GM12878 (cell line): ENCODE measurements around the gene ATP2A1. TPM values are rescaled to one million over a fixed set of nuclear protein-coding genes. Genes with fewer than 3 reads are reported as not detected.

Source experiments
- ATAC-seq: fragments of 200-7000 bp; cut with Tn5 transposase; 3 replicates; pipeline ENCODE4 v1.9.1; 2020; ENCODE audit warnings: mild to moderate bottlenecking, moderate library complexity
- BruUV-seq: library from RNA; stranded (reverse); fragments of 400-500 nt; replicated peaks from 2 replicates; lab custom pipeline; 2021; lab: Mats Ljungman, UMichigan
- CTCF ChIA-PET: fragments of 300-600 bp; sonication (Branson Sonifier 250); formaldehyde crosslinking; extraction: SDS; loops from one replicate; lab custom pipeline; 2021; ENCODE audit warnings: inconsistent platforms; lab: Yijun Ruan, JAX
- POLR2A ChIA-PET: fragments of 350-600 bp; formaldehyde crosslinking; extraction: SDS; loops from one replicate; lab custom pipeline; 2021; ENCODE audit warnings: inconsistent platforms; lab: Charles Lee
- RAD21 ChIA-PET: fragments of 300-600 bp; sonication (Branson Sonifier 250); formaldehyde crosslinking; loops from one replicate; lab custom pipeline; 2023; ENCODE audit warnings: antibody characterized with exemption; ENCODE audit not compliant: unreplicated experiment; lab: Charles Lee
- SMC1A ChIA-PET: fragments of 300-600 bp; sonication (Branson Sonifier 250); formaldehyde crosslinking; loops from one replicate; lab custom pipeline; 2023; ENCODE audit not compliant: unreplicated experiment, uncharacterized antibody; lab: Charles Lee
- DNase-seq: peaks from one replicate; pipeline ENCODE4 v3.0.0-alpha.2; 2011; ENCODE audit warnings: low read depth, low spot score
- FAIRE-seq: peaks from 3 replicates; lab custom pipeline; 2011; peaks lifted over from hg19 to GRCh38; lab: Jason Lieb, UNC
- H2AFZ ChIP-seq: 2 replicates; pipeline ENCODE4 v1.6.0; 2011; ENCODE audit warnings: low read depth, low read length, control low read depth; ENCODE audit not compliant: control insufficient read depth
- H3K27ac ChIP-seq: 2 replicates; pipeline ENCODE4 v1.5.1; 2011; ENCODE audit warnings: control low read depth; ENCODE audit not compliant: control insufficient read depth, insufficient read depth
- H3K27me3 ChIP-seq, 2 experiments: replicated peaks in 1 of 2; 2 replicates each; pipeline versions ENCODE4 v1.6.0 to v1.6.1; 2011; ENCODE audit warnings: low read length in 1 of 2; ENCODE audit not compliant: control insufficient read depth in 2 of 2, insufficient read depth in 2 of 2
- H3K36me3 ChIP-seq, 2 experiments: 2 replicates each; pipeline ENCODE4 v1.5.1; 2011; ENCODE audit warnings: low read length in 1 of 2; ENCODE audit not compliant: control insufficient read depth in 2 of 2, insufficient read depth in 2 of 2
- H3K4me1 ChIP-seq: 2 replicates; pipeline ENCODE4 v1.6.1; 2011; ENCODE audit warnings: mild to moderate bottlenecking, low read length, moderate library complexity, mixed read lengths; ENCODE audit not compliant: control insufficient read depth, insufficient read depth
- H3K4me2 ChIP-seq: 2 replicates; pipeline ENCODE4 v1.6.0; 2011; ENCODE audit warnings: control low read depth; ENCODE audit not compliant: control insufficient read depth, insufficient read depth
- H3K4me3 ChIP-seq: fragments of 200-600 bp; sonication (generic); 2 replicates; pipeline ENCODE4 v1.5.1; 2016
- H3K79me2 ChIP-seq: 2 replicates; pipeline ENCODE4 v1.6.0; 2011; ENCODE audit warnings: low read length; ENCODE audit not compliant: control insufficient read depth, insufficient read depth
- H3K9ac ChIP-seq: 2 replicates; pipeline ENCODE4 v1.8.0; 2011; ENCODE audit warnings: low read length, control low read depth, mixed read lengths; ENCODE audit not compliant: control insufficient read depth, insufficient read depth
- H3K9me3 ChIP-seq: replicated peaks from 3 replicates; pipeline ENCODE4 v1.5.1; 2011; ENCODE audit warnings: mild to moderate bottlenecking, low read length; ENCODE audit not compliant: control insufficient read depth, insufficient read depth
- H4K20me1 ChIP-seq: 2 replicates; pipeline ENCODE4 v1.6.0; 2011; ENCODE audit not compliant: control insufficient read depth, insufficient read depth
- CREB1 ChIP-seq: IDR thresholded peaks from 2 replicates; pipeline ENCODE4 v1.6.1; 2012; ENCODE audit warnings: low read depth, mild to moderate bottlenecking, inconsistent platforms
- CREM ChIP-seq: IDR thresholded peaks from 2 replicates; pipeline ENCODE4 v1.6.1; 2014; ENCODE audit warnings: antibody characterized with exemption, low read depth
- JUND ChIP-seq: IDR thresholded peaks from 2 replicates; pipeline ENCODE4 v1.6.1; 2012; ENCODE audit warnings: low read depth, mild to moderate bottlenecking, low read length, improper control_type of control experiment, moderate library complexity
- POLR2A ChIP-seq: IDR thresholded peaks from 2 replicates; pipeline ENCODE4 v1.6.1; 2011; ENCODE audit warnings: low read depth, mild to moderate bottlenecking, low read length
- RFX5 ChIP-seq: IDR thresholded peaks from 2 replicates; pipeline ENCODE4 v1.6.1; 2011; ENCODE audit warnings: low read depth, low read length, improper control_type of control experiment
- ZNF687 ChIP-seq: fragments of 450-650 bp; IDR thresholded peaks from 2 replicates; pipeline ENCODE4 v1.6.1; 2017; ENCODE audit warnings: mild to moderate bottlenecking, moderate library complexity
- WGBS: methylation state at CpG from one replicate; pipeline ENCODE4 v1.1.6; 2016; ENCODE audit warnings: low lambda C conversion rate; ENCODE audit not compliant: insufficient replicate concordance, insufficient coverage; ENCODE audit errors: missing lambda C conversion rate; 5-methylcytosine and 5-hydroxymethylcytosine counted together
- in situ Hi-C: fragments of 300-500 bp; cut with MboI; formaldehyde crosslinking; loops from 9 replicates; pipeline ENCODE4 v1.14.3; 2018; ENCODE audit warnings: mixed read lengths
- intact Hi-C: fragments of 100-400 bp; cut with micrococcal nuclease; formaldehyde crosslinking; loops from one replicate; pipeline ENCODE4 v1.14.2; 2022; ENCODE audit not compliant: unreplicated experiment
- polyA plus RNA-seq, 11 experiments: library from polyadenylated mRNA; depleted of rRNA in 4 of 11; unstranded in 6 of 11; stranded (reverse) in 5 of 11; fragments of >200 nt; fragmentation: Nextera tagmentation in 4 of 11; fragmentation: Illumina TruSeq in 1 of 11; extraction: Ambion mirVana in 4 of 11; extraction: Trizol in 1 of 11; gene quantifications; 1 replicate in 1 of 11; 2 replicates in 10 of 11; pipeline versions ENCODE4 v1.2.1 to v1.2.3, GENCODE V29; 2011 to 2016; ENCODE audit warnings: inconsistent platforms in 2 of 11, missing spikeins in 2 of 11, low read depth in 1 of 11
- total RNA-seq, 4 experiments: library from RNA; depleted of rRNA in 3 of 4; stranded (reverse); fragments of >200 nt in 3 of 4; fragmentation: Illumina TruSeq in 1 of 4; extraction: Trizol in 1 of 4; gene quantifications; 2 replicates each; pipeline versions ENCODE4 v1.2.1 to v1.2.3, GENCODE V29; 2013 to 2021

The ATP2A1 gene
- total and polyA plus RNA-seq, 10 of the 15 experiments (the other 5 are each of a cell fraction or from before 2014, with no cell fraction given), result 0.13 to 1.7 (median 0.88) TPM

- TF ChIP-seq ZNF687 (no peak), RFX5 (no peak), JUND (no peak)
These were observed 40.4 kb downstream of the ATP2A1 start (continued) for GRCh38 chr16:28918698-28919097.

GRCh38 chr16:28923231-28923587 lies 44.9 kb downstream of the ATP2A1 start:
- no TSS peak for BruUV-seq
- DNase-seq, result no peak
- in situ Hi-C loops, result no loop called here

More at GRCh38 chr16:28923231-28923587, 44.9 kb downstream of the ATP2A1 start:
- Histone ChIP-seq H3K36me3 (peaks cover 5 to 6% of the 10 kb centered on the region in 2 experiments), H3K9me3 (no peaks in the 10 kb centered on the region), H2AFZ (no peak overlapping the region), H3K79me2 (no peaks in the 10 kb centered on the region), H3K27me3 (no peaks in the 10 kb centered on the region), H4K20me1 (no peaks in the 10 kb centered on the region), H3K4me1 (peaks cover 14% of the 10 kb centered on the region), H3K4me2 (peak overlapping the region; percentile 73), H3K9ac (peak overlapping the region; percentile 35), H3K27ac (peak overlapping the region; percentile 99), H3K4me3 (peak overlapping the region; percentile 63)
- ATAC-seq, result no peak
- WGBS, result 74% methylated on average over 3 of the region's 3 CpGs
- TF ChIP-seq CREM, result peak; percentile 38; the same call in 1 of the 2 replicates
- TF ChIP-seq POLR2A, result no peak
- TF ChIP-seq CREB1, result peak; percentile 79
- SMC1A ChIA-PET, result interaction anchor here (1.1 to 5.8 kb wide), 14 partner anchors 9 to 77 kb away, joined by 3 to 58 read pairs (median 8); partner anchors contain the start of genes CD19, NFATC2IP, SH2B1 and TUFM
- RAD21 ChIA-PET, result interaction anchor here (0.9 to 2.5 kb wide), 13 partner anchors 10 to 101 kb away, joined by 3 to 32 read pairs (median 7); partner anchors contain the start of genes ATXN2L, CD19, NFATC2IP and SH2B1
- no peak for FAIRE-seq
- POLR2A ChIA-PET, result interaction anchor here (0.5 to 5.1 kb wide), 12 partner anchors 10 to 108 kb away, joined by 3 to 39 read pairs (median 6); partner anchors contain the start of genes ATP2A1, ATXN2L, CD19 and NFATC2IP
- CTCF ChIA-PET, result interaction anchor here (0.7 to 6.4 kb wide), 11 partner anchors 9 to 1142 kb away, joined by 3 to 76 read pairs (median 4); no protein-coding TSS in a partner anchor
- intact Hi-C loops, result loop anchor here (10.0 kb wide), 1 partner anchor 428 kb away; the partner anchor contains the start of genes APOBR and CLN3
